OCI-LY1 (cell line): ENCODE data around the gene CDK5R1.

Experiments used
- CTCF ChIP-seq: fragments of 200-600 bp; sonication (generic), shearing (Covaris generic); IDR thresholded peaks from 2 replicates; pipeline ENCODE4 v1.5.1; 2017; ENCODE audit warnings: mild to moderate bottlenecking, antibody characterized with exemption, low read length, moderate library complexity, mixed read lengths
- EZH2 ChIP-seq: fragments of 200-600 bp; sonication (generic), shearing (Covaris generic); IDR thresholded peaks from 2 replicates; pipeline ENCODE4 v1.8.0; 2017; ENCODE audit warnings: borderline replicate concordance, mixed run types, mild to moderate bottlenecking, antibody characterized with exemption, low read length, moderate library complexity, mixed read lengths

GRCh38 chr17:32445971-32446370, 40.8 kb upstream of the CDK5R1 start:
- TF ChIP-seq CTCF (no peak), EZH2 (no peak)
